ENCODE data around the gene IARS1.

DNA sequence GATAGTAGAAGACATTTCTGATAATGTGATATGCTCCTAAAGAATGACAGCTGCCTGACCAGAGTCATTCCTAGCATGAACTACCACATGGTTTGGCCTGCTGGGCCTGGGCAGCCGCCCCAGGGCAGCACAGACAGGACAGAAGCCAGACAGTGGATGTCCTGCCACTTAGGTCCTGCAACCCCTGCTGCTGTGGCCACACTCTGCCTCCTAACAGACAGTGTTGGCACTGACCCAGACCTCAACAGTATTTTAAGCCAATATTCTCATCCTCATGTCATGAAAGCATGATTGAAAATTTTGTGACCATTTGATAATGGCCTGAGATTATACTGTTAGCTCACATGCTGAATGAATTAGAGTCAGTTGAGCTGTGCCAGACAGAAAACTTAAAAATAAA is 48.1 kb upstream of the IARS1 start:
- TF ChIP-seq, protein P1, sequence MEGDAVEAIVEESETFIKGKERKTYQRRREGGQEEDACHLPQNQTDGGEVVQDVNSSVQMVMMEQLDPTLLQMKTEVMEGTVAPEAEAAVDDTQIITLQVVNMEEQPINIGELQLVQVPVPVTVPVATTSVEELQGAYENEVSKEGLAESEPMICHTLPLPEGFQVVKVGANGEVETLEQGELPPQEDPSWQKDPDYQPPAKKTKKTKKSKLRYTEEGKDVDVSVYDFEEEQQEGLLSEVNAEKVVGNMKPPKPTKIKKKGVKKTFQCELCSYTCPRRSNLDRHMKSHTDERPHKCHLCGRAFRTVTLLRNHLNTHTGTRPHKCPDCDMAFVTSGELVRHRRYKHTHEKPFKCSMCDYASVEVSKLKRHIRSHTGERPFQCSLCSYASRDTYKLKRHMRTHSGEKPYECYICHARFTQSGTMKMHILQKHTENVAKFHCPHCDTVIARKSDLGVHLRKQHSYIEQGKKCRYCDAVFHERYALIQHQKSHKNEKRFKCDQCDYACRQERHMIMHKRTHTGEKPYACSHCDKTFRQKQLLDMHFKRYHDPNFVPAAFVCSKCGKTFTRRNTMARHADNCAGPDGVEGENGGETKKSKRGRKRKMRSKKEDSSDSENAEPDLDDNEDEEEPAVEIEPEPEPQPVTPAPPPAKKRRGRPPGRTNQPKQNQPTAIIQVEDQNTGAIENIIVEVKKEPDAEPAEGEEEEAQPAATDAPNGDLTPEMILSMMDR (IDR thresholded peaks at IDR 0.05), result no peak
- no peak for TF ChIP-seq POLR2A (IDR thresholded peaks at IDR 0.05)

Data from adrenal gland (tissue), 5 donors.